Occipital lobe (tissue), 2 donors: Measurements from ENCODE around the gene HCAR1. TPM values are rescaled to one million over a fixed set of nuclear protein-coding genes. Genes with fewer than 3 reads are reported as not detected.
"Not testable (repeated sequence)": the region's sequence is repeated elsewhere in the genome, so short reads cannot be mapped to it uniquely, and the experiment has no call there.

ENCODE experiments used
- DNase-seq: peaks from one replicate; lab custom pipeline; 2025; lab: John Stamatoyannopoulos, UW
- total RNA-seq: library from RNA; depleted of rRNA; stranded (reverse); fragments of >200 nt; gene quantifications from one replicate; pipeline ENCODE4 v1.2.3, GENCODE V29; 2014

The HCAR1 gene
- total RNA-seq, 1 donor from 2014 or later, result 0.78 TPM

- no peak for DNase-seq
These were observed 8.3 kb downstream of the HCAR1 start for GRCh38 chr12:122722387-122722786.

- no peak for DNase-seq
These were observed 9.5 kb downstream of the HCAR1 start for GRCh38 chr12:122721057-122721545.

- DNase-seq, result not testable (repeated sequence)
These were observed 14.0 kb downstream of the HCAR1 start, which contains the start of gene HCAR3 for GRCh38 chr12:122716658-122717057. TSS of gene HCAR3 (minus strand) at chr12:122716811. CDS start at chr12:122716737, 74 bp downstream.

GRCh38 chr12:122715211-122715610, 15.4 kb downstream of the HCAR1 start:
- not testable (repeated sequence) for DNase-seq

- DNase-seq, result not testable (repeated sequence)
These were observed 17.0 kb downstream of the HCAR1 start for GRCh38 chr12:122713491-122714188.

DNA sequence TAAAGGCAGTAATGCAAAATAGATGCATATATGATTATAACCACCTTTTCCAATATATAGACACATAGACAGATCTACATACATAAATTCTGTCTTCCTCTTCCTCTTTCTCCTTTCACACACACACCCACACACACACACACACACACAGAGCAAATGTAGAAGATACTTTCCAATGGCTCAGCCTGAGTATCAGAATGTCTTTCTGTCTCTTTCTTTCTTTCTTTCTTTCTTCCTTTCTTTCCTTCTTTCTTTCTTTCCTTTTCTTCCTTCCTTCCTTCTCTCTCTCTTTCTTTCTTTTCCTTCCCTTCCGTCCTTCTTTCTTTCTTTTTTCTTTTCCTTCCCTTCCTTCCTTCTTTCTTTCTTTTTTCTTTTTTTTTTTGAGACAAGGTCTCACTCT, 19.4 kb downstream of the HCAR1 start:
- DNase-seq, result not testable (repeated sequence)

- not testable (repeated sequence) for DNase-seq
These were observed 20.3 kb downstream of the HCAR1 start for GRCh38 chr12:122710341-122710740.

- not testable (repeated sequence) for DNase-seq
These were observed 21.4 kb downstream of the HCAR1 start for GRCh38 chr12:122709287-122709686.

DNA sequence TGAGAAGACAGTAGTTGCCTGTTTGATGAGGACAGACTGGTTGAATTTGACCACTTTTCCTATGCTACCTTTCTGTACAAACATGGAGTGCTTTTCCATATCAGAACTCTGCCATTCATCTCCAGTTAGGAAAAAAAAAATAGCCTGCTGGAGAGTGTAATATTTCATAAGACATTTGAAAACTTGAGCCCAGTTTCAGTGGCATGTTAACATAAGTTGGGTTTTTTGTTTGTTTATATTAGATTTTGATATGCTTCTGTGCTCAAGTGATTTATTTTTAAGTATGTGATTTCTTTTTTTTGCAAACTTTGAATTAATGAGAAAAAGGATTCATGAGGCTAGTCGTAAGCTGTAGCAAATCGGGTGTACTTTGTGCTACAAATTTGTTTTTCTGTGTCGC, 26.8 kb downstream of the HCAR1 start:
- DNase-seq, result not testable (repeated sequence)

- DNase-seq, result not testable (repeated sequence)
These were observed 27.6 kb downstream of the HCAR1 start, which contains the start of gene HCAR2 for GRCh38 chr12:122702890-122703611. TSS of gene HCAR2 (minus strand) at chr12:122703357. CDS start at chr12:122703283, 74 bp downstream.

GRCh38 chr12:122701481-122701880, 29.2 kb downstream of the HCAR1 start:
- DNase-seq, result not testable (repeated sequence)

DNA sequence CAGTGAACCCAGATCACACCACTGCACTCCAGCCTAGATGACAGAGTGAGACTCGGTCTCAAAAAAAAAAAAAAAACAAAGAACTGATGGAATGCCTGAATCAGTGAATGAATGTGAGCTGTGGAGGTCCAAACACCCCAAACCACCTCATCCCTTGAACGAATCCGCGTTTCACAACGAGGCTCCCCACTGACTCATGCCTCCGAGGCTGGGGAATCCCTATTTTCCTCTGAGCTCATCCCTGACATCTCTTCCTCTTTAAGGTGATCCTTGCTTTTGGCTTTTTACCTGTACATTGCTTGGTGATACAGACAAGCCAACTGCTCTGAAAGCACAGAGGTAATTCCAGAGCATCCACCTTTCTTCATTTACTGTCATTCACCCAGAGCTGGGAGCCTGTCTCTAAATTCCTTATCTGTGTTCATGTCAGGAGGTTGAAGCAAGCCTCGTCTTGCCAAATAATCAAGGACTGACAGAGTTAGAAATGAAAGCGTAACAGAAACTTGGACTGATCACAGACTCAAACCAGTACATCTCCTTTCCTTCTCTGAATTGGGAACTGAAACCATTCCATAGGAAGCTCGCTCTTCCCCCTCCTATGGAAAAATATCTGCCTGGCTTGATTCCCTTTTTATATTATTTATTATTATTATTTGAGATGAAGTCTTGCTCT, 30.5 kb downstream of the HCAR1 start:
- DNase-seq, result not testable (repeated sequence)

- DNase-seq, result not testable (repeated sequence)
These were observed 33.7 kb downstream of the HCAR1 start for GRCh38 chr12:122696922-122697321.

GRCh38 chr12:122691566-122691965, 39.1 kb downstream of the HCAR1 start:
- DNase-seq, result no peak

DNA sequence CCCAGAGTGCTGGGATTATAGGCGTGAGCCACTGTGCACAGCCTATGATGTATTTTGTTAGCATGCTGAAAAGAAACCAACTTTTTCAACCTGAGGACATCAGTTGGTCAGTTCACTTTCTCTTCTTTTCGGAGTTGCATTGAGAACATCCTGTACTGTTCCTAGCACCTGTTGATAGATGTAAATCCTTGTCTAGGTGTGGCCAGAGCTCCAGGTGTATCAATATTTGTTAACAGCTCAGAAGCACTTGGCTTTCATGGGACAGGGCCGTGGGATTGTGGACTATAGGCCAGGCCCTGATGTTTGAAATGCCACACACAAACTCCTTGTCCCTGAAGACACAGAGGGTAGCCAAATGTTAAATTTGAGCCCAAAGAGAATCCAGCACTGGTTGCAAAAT, 42.4 kb downstream of the HCAR1 start:
- DNase-seq, result no peak

- DNase-seq, result no peak
These were observed 43.6 kb downstream of the HCAR1 start for GRCh38 chr12:122687086-122687485.

- DNase-seq, result no peak
These were observed 44.1 kb downstream of the HCAR1 start for GRCh38 chr12:122686538-122686937.

- no peak for DNase-seq
These were observed 46.3 kb downstream of the HCAR1 start for GRCh38 chr12:122684297-122684813.

- no peak for DNase-seq
These were observed 48.8 kb downstream of the HCAR1 start for GRCh38 chr12:122681814-122682213.

DNA sequence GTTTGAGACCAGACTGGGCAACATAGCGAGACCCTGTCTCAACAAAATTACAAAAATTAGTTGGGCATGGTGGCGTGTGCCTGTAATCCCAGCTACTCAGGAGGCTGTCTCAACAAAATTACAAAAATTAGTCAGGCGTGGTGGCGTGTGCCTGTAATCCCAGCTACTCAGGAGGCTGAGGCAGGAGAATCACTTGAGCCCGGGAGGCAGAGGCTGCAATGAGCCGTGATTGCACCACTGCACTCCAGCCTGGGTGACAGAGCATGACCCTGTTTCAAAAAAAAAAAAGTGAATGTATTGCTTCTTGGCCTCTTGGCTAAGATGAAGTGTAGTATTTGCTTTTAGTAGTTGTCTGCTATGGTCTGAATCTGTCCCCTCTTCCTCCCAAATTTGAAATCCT, 49.7 kb downstream of the HCAR1 start:
- DNase-seq, result not testable (repeated sequence)

DNA sequence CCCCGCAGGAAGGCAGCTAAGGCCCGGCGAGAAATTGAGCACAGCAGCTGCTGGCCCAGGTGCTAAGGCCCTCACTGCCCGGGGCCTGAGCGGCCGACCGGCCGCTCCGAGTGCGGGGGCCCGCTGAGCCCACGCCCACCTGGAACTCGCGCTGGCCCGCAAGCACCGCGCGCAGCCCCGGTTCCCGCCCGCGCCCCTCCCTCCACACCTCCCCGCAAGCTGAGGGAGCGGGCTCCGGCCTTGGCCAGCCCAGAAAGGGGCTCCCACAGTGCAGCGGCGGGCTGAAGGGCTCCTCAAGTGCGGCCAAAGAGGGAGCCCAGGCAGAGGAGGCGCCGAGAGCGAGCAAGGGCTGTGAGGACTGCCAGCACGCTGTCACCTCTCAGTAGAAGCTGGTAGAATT, 53.9 kb downstream of the HCAR1 start:
- DNase-seq, result not testable (repeated sequence)
